Renal pelvis (tissue), 3 donors: ENCODE measurements around the gene SLC9A8. TPM values are rescaled to one million over a fixed set of nuclear protein-coding genes. Genes with fewer than 3 reads are reported as not detected.

Source experiments
- polyA plus RNA-seq, 3 donors: library from polyadenylated mRNA; unstranded; fragments of 120-200 nt; gene quantifications; one replicate each; pipeline ENCODE4 v1.2.1, GENCODE V29; 2013; ENCODE audit not compliant: insufficient read length in 3 of 3

The SLC9A8 gene
- polyA plus RNA-seq, 3 donors = 9.3 to 12.8 (median 11.4) TPM

Other genes starting within 250 kb of the SLC9A8 start
- 10 to 100 TPM; 29.5 to 34.6 (median 32.9) TPM for gene PTGIS, start 244.7 kb upstream of the SLC9A8 start, polyA plus RNA-seq
- gene B4GALT5, start 99.0 kb upstream of the SLC9A8 start, polyA plus RNA-seq = 10 to 100 TPM; 46.5 to 51.9 (median 48.3) TPM
- gene SPATA2, start 102.7 kb downstream of the SLC9A8 start, polyA plus RNA-seq = 10 to 100 TPM in 2 of 3 donors, 1 to 10 TPM in 1; 9.6 to 10.8 (median 10.7) TPM
- 10 to 100 TPM; 64.7 to 82.7 (median 80.5) TPM for gene RNF114, start 123.6 kb downstream of the SLC9A8 start, polyA plus RNA-seq
- 10 to 100 TPM; 12.8 to 16.6 (median 15.3) TPM for gene SNAI1, start 170.2 kb downstream of the SLC9A8 start, polyA plus RNA-seq